Measurements from ENCODE around the gene RPN2. TPM values are rescaled to one million over a fixed set of nuclear protein-coding genes. Genes with fewer than 3 reads are reported as not detected.

RPN2 gene
- polyA plus RNA-seq, 1 donor (not counting 4 experiments of a cell fraction or from before 2014, with no cell fraction given) = 220 TPM

- Histone ChIP-seq H3K27me3 (ENCODE audit: control insufficient read depth, extremely low read depth, insufficient read depth, low read length) (no peaks in the 10 kb centered on the region), H2AFZ (ENCODE audit: control insufficient read depth, low read length) (no peak overlapping the region), H3K27ac (ENCODE audit: control insufficient read depth, insufficient read depth, low read length) (no peak overlapping the region), H3K9me1 (ENCODE audit: control insufficient read depth, extremely low read depth, insufficient read depth, low read length) (no peaks in the 10 kb centered on the region), H3K36me3 (ENCODE audit: control insufficient read depth in 2 of 2, extremely low read depth in 1 of 2, insufficient read depth in 2 of 2, low read length in 2 of 2) (no peaks in the 10 kb centered on the region), H3K4me3 (ENCODE audit: control insufficient read depth in 2 of 3, extremely low read depth in 1 of 3, insufficient read depth in 2 of 3, low read depth in 1 of 3, low read length in 3 of 3) (no peak overlapping the region), H3K4me2 (ENCODE audit: control insufficient read depth, extremely low read depth, insufficient read depth, low read depth, low read length) (no peak overlapping the region), H3K9ac (ENCODE audit: control insufficient read depth, extremely low read depth, insufficient read depth, low read length) (no peak overlapping the region), H3K79me2 (ENCODE audit: control insufficient read depth, insufficient read depth, low read length) (no peaks in the 10 kb centered on the region), H3K4me1 (ENCODE audit: control insufficient read depth, extremely low read depth, insufficient read depth, low read length) (peaks cover 3% of the 10 kb centered on the region), H4K20me1 (ENCODE audit: control insufficient read depth, extremely low read depth, insufficient read depth, low read length) (no peaks in the 10 kb centered on the region), H3K9me3 (ENCODE audit: control insufficient read depth, low read depth, low read length) (no peaks in the 10 kb centered on the region)
- TF ChIP-seq EZH2 (IDR thresholded peaks at IDR 0.05; ENCODE audit: low read length) = no peak
- TF ChIP-seq CTCF (optimal IDR thresholded peaks at IDR 0.05 in 1 of 3, IDR thresholded peaks at IDR 0.05 in 1 of 3, conservative IDR thresholded peaks at IDR 0.05 in 1 of 3; ENCODE audit: extremely low read depth in 1 of 3, insufficient read depth in 2 of 3, low read length in 3 of 3) = no peak
- DNase-seq (ENCODE audit: low read depth, low spot score) (no peak), FAIRE-seq (no peak)
- dilution Hi-C loops (cut with MboI; ENCODE audit: extremely low pct_ligation_motif_present, low sequenced_read_pairs) = loop anchor here (25.0 kb wide), 1 partner anchor 216 kb away; no protein-coding TSS in a partner anchor
Measured at GRCh38 chr20:37271421-37271768, 92.3 kb downstream of the RPN2 start.

- H3K79me2 ChIP-seq (ENCODE audit: control insufficient read depth, insufficient read depth, low read length) = no peaks in the 10 kb centered on the region
- no peaks in the 10 kb centered on the region for H4K20me1 ChIP-seq (ENCODE audit: control insufficient read depth, extremely low read depth, insufficient read depth, low read length)
- dilution Hi-C loops (cut with MboI; ENCODE audit: extremely low pct_ligation_motif_present, low sequenced_read_pairs) = loop anchor here (25.0 kb wide), 1 partner anchor 213 kb away; no protein-coding TSS in a partner anchor
- no peaks in the 10 kb centered on the region for H3K9me1 ChIP-seq (ENCODE audit: control insufficient read depth, extremely low read depth, insufficient read depth, low read length)
- H3K4me1 ChIP-seq (ENCODE audit: control insufficient read depth, extremely low read depth, insufficient read depth, low read length) = peaks cover 8% of the 10 kb centered on the region
- DNase-seq (ENCODE audit: low read depth, low spot score) (no peak), FAIRE-seq (no peak)
- H3K27ac ChIP-seq (ENCODE audit: control insufficient read depth, insufficient read depth, low read length) = no peak overlapping the region
- no peak overlapping the region for H3K9ac ChIP-seq (ENCODE audit: control insufficient read depth, extremely low read depth, insufficient read depth, low read length)
- no peak overlapping the region for H3K4me2 ChIP-seq (ENCODE audit: control insufficient read depth, extremely low read depth, insufficient read depth, low read depth, low read length)
- H3K9me3 ChIP-seq (ENCODE audit: control insufficient read depth, low read depth, low read length) = no peaks in the 10 kb centered on the region
- no peaks in the 10 kb centered on the region for H3K27me3 ChIP-seq (ENCODE audit: control insufficient read depth, extremely low read depth, insufficient read depth, low read length)
- H2AFZ ChIP-seq (ENCODE audit: control insufficient read depth, low read length) = no peak overlapping the region
- TF ChIP-seq EZH2 (IDR thresholded peaks at IDR 0.05; ENCODE audit: low read length) = no peak
- no peaks in the 10 kb centered on the region for H3K36me3 ChIP-seq (ENCODE audit: control insufficient read depth in 2 of 2, extremely low read depth in 1 of 2, insufficient read depth in 2 of 2, low read length in 2 of 2)
- H3K4me3 ChIP-seq (ENCODE audit: control insufficient read depth in 2 of 3, extremely low read depth in 1 of 3, insufficient read depth in 2 of 3, low read depth in 1 of 3, low read length in 3 of 3) = no peak overlapping the region
Measured at GRCh38 chr20:37273988-37274387, 94.9 kb downstream of the RPN2 start.

All from keratinocyte (primary cell).